H1 (cell line): ENCODE results near the gene NCF2.

Source experiments
- CTCF ChIP-seq, 3 experiments: IDR thresholded peaks; 1 replicate in 2 of 3; 2 replicates in 1 of 3; pipeline versions ENCODE4 v1.5.1 to v1.6.1; 2011; ENCODE audit warnings: low read length in 3 of 3, mild to moderate bottlenecking in 3 of 3, inconsistent platforms in 2 of 3, low read depth in 1 of 3, moderate library complexity in 1 of 3; ENCODE audit not compliant: insufficient read depth in 1 of 3; ENCODE audit errors: control extremely low read depth in 1 of 3
- PHF8 ChIP-seq: fragments of 200-600 bp; sonication (generic); conservative IDR thresholded peaks from 2 replicates; pipeline ENCODE4 v1.7.1; 2012; ENCODE audit warnings: low read depth, mild to moderate bottlenecking, inconsistent platforms, low read length, moderate library complexity
- POLR2A ChIP-seq, 2 experiments: IDR thresholded peaks; 1 replicate in 1 of 2; 2 replicates in 1 of 2; pipeline ENCODE4 v1.6.1; 2011; ENCODE audit warnings: low read depth in 2 of 2, low read length in 2 of 2, mild to moderate bottlenecking in 2 of 2; ENCODE audit errors: control extremely low read depth in 1 of 2

- TF ChIP-seq CTCF (IDR thresholded peaks at IDR 0.05; ENCODE audit: control extremely low read depth in 1 of 3, insufficient read depth in 1 of 3, low read depth in 1 of 3, low read length in 3 of 3) (no peak), PHF8 (no peak), POLR2A (IDR thresholded peaks at IDR 0.05; ENCODE audit: control extremely low read depth in 1 of 2, low read depth in 2 of 2, low read length in 2 of 2) (no peak)
Observed at GRCh38 chr1:183589874-183590243, 400 bp downstream of the NCF2 start.
